Activated CD4-positive, CD25-positive, alpha-beta regulatory T cell treated with anti-CD3 and anti-CD28 coated beads, Interleukin-2, amount 50 U/mL, for 16 hours (primary cell): ENCODE results near the gene B3GNT3.

Experiments
- DNase-seq: peaks from one replicate; pipeline ENCODE4 v3.0.0-alpha.2; 2020; ENCODE audit warnings: low read depth, low spot score

The B3GNT3 gene

GRCh38 chr19:17832443-17833208 lies 37.7 kb downstream of the B3GNT3 start:
- DNase-seq = no peak

GRCh38 chr19:17834350-17835181 lies 39.6 kb downstream of the B3GNT3 start:
- no peak for DNase-seq

GRCh38 chr19:17835182-17836006 lies 40.5 kb downstream of the B3GNT3 start:
- no peak for DNase-seq

GRCh38 chr19:17836530-17836929 lies 41.6 kb downstream of the B3GNT3 start:
- no peak for DNase-seq

- DNase-seq = no peak
Measured at GRCh38 chr19:17837972-17838371, 43.0 kb downstream of the B3GNT3 start.

GRCh38 chr19:17840019-17840418 lies 45.1 kb downstream of the B3GNT3 start:
- no peak for DNase-seq

- no peak for DNase-seq
Measured at GRCh38 chr19:17841371-17841809, 46.5 kb downstream of the B3GNT3 start.

GRCh38 chr19:17841810-17842662 lies 47.1 kb downstream of the B3GNT3 start:
- no peak for DNase-seq

GRCh38 chr19:17842663-17843291 lies 47.8 kb downstream of the B3GNT3 start:
- no peak for DNase-seq

GRCh38 chr19:17843292-17843827 lies 48.4 kb downstream of the B3GNT3 start:
- DNase-seq = no peak

GRCh38 chr19:17843908-17844490 lies 49.1 kb downstream of the B3GNT3 start:
- no peak for DNase-seq

GRCh38 chr19:17846146-17846545 lies 51.2 kb downstream of the B3GNT3 start:
- no peak for DNase-seq

- peak; percentile 75 for DNase-seq
Measured at GRCh38 chr19:17847538-17848366, 52.8 kb downstream of the B3GNT3 start, which contains the start of gene JAK3. Gene JAK3, minus strand, starts transcription at chr19:17847982. Its CDS starts 3,565 bp downstream, at chr19:17844417.

GRCh38 chr19:17848595-17849292 lies 53.8 kb downstream of the B3GNT3 start:
- DNase-seq = no peak

- DNase-seq = no peak
Measured at GRCh38 chr19:17854061-17854460, 59.1 kb downstream of the B3GNT3 start.

- peak; percentile 84 for DNase-seq
Measured at GRCh38 chr19:17855280-17856152, 60.6 kb downstream of the B3GNT3 start.
